ENCODE measurements around the gene RAP1GDS1.

Gene RAP1GDS1

DNA sequence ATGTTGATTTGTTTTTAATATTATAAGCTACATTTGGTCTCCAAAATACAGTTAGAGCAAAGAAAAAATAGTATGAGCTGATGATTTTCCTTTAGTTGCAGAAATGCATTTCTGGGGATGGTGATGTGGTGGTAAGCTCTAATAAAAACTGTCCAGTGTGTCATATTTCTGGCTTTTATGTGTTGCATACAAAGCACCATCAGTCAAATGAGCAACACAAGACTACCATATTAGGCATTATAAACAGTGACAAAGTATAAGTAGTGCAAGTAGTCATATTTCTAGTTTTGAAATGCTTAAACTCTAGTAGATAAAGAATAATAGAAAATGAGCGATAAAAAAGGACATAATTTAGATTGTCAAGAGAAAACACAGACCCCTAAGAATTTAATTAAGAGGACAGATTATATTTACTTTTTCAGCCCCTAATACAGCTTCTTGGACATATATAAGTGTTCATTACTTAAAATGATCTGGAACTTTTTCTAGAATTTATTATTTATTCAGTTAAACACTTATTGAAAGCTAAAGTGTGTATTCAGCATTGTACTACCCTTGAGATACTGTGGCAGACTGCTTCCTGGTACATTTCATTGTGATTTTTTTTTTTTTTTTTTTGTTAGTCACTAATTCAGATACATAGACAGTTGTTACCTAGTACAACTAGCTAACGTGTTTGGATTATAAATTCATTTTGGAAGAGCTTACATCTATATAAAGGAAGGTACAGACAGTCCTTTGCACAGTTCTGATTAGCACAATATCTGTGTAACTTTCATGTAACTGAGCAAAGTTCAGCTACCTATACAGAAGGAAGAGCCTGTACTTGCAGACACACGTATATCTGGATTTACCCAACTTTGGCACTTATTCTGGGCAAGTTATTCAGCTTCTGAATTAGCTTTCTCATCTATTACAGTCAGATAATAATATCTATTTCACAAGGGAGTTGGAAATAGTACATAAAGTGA lies 22.3 kb downstream of the RAP1GDS1 start:
- ATAC-seq (ENCODE audit: insufficient read depth, low read depth): peak; percentile 71
- Histone ChIP-seq H3K4me3 (ENCODE audit: low read depth in 1 of 2, low read length in 2 of 2) (no peak overlapping the region), H2AFZ (ENCODE audit: low read depth, low read length) (no peak overlapping the region), H3K9me3 (ENCODE audit: insufficient read depth, low read length, severe bottlenecking) (no peaks in the 10 kb centered on the region), H3K4me2 (ENCODE audit: insufficient read depth, low read length) (peak overlapping the region; percentile 50), H3K36me3 (ENCODE audit: insufficient read depth, low read length) (no peaks in the 10 kb centered on the region), H3K4me1 (ENCODE audit: insufficient read depth, low read length) (peaks cover 69% of the 10 kb centered on the region), H3K27ac (ENCODE audit: low read length) (peak overlapping the region; percentile 70), H3K27me3 (ENCODE audit: insufficient read depth, low read length, poor library complexity) (no peaks in the 10 kb centered on the region), H3K9ac (ENCODE audit: low read depth, low read length) (peak overlapping the region; percentile 36), H3K79me2 (ENCODE audit: insufficient read depth, low read length) (peaks cover 89% of the 10 kb centered on the region), H4K20me1 (ENCODE audit: insufficient read depth, low read length) (no peaks in the 10 kb centered on the region)
- DNase-seq: no peak
- no peak for TF ChIP-seq CTCF (IDR thresholded peaks at IDR 0.05; ENCODE audit: borderline replicate concordance, extremely low read depth, low read length, poor library complexity, severe bottlenecking)
- no peak for TF ChIP-seq EZH2 (IDR thresholded peaks at IDR 0.05; ENCODE audit: borderline replicate concordance, low read depth, low read length, severe bottlenecking)

GRCh38 chr4:98284640-98285046 lies 23.5 kb downstream of the RAP1GDS1 start:
- H3K9me3 ChIP-seq (ENCODE audit: insufficient read depth, low read length, severe bottlenecking): no peaks in the 10 kb centered on the region
- no peak for ATAC-seq (ENCODE audit: insufficient read depth, low read depth)
- no peaks in the 10 kb centered on the region for H3K27me3 ChIP-seq (ENCODE audit: insufficient read depth, low read length, poor library complexity)
- H3K79me2 ChIP-seq (ENCODE audit: insufficient read depth, low read length): peaks cover 85% of the 10 kb centered on the region
- DNase-seq: no peak
- peaks cover 80% of the 10 kb centered on the region for H3K4me1 ChIP-seq (ENCODE audit: insufficient read depth, low read length)
- TF ChIP-seq EZH2 (IDR thresholded peaks at IDR 0.05; ENCODE audit: borderline replicate concordance, low read depth, low read length, severe bottlenecking) (no peak), CTCF (IDR thresholded peaks at IDR 0.05; ENCODE audit: borderline replicate concordance, extremely low read depth, low read length, poor library complexity, severe bottlenecking) (no peak)
- H2AFZ ChIP-seq (ENCODE audit: low read depth, low read length): no peak overlapping the region
- H3K36me3 ChIP-seq (ENCODE audit: insufficient read depth, low read length): no peaks in the 10 kb centered on the region
- peak overlapping the region; percentile 70 for H3K27ac ChIP-seq (ENCODE audit: low read length)
- no peak overlapping the region; the same call in 1 of the 2 replicates for H3K9ac ChIP-seq (ENCODE audit: low read depth, low read length)
- H3K4me3 ChIP-seq (ENCODE audit: low read depth in 1 of 2, low read length in 2 of 2): no peak overlapping the region
- H4K20me1 ChIP-seq (ENCODE audit: insufficient read depth, low read length): no peaks in the 10 kb centered on the region
- peak overlapping the region; percentile 9; the same call in 1 of the 2 replicates for H3K4me2 ChIP-seq (ENCODE audit: insufficient read depth, low read length)

DNA sequence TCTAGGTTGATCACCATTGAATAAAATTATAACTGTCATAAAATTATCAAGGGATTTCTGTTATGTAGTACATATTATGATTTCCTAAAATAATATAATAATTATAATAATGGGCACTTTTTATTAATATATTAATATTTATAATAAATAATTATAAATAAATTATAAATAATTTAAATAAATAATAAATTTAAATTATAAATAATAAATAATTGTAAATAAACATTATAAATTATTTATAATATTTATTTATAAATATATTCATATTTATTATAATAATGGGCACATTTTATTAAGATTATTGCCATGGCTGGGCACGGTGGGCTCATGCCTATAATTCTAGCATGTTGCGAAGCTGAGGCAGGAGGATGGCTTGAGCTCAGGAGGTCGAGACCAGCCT lies 24.5 kb downstream of the RAP1GDS1 start:
- H3K4me3 ChIP-seq (ENCODE audit: low read depth in 1 of 2, low read length in 2 of 2): no peak overlapping the region
- H4K20me1 ChIP-seq (ENCODE audit: insufficient read depth, low read length): no peaks in the 10 kb centered on the region
- no peaks in the 10 kb centered on the region for H3K9me3 ChIP-seq (ENCODE audit: insufficient read depth, low read length, severe bottlenecking)
- no peak overlapping the region for H2AFZ ChIP-seq (ENCODE audit: low read depth, low read length)
- H3K27me3 ChIP-seq (ENCODE audit: insufficient read depth, low read length, poor library complexity): no peaks in the 10 kb centered on the region
- 0 out of 2 replicates have a peak overlapping the region, but pooled peaks have one; percentile 18 for H3K9ac ChIP-seq (ENCODE audit: low read depth, low read length)
- peaks cover 86% of the 10 kb centered on the region for H3K79me2 ChIP-seq (ENCODE audit: insufficient read depth, low read length)
- TF ChIP-seq EZH2 (IDR thresholded peaks at IDR 0.05; ENCODE audit: borderline replicate concordance, low read depth, low read length, severe bottlenecking) (no peak), CTCF (IDR thresholded peaks at IDR 0.05; ENCODE audit: borderline replicate concordance, extremely low read depth, low read length, poor library complexity, severe bottlenecking) (no peak)
- no peaks in the 10 kb centered on the region for H3K36me3 ChIP-seq (ENCODE audit: insufficient read depth, low read length)
- DNase-seq: no peak
- H3K4me2 ChIP-seq (ENCODE audit: insufficient read depth, low read length): peak overlapping the region; percentile 16; the same call in 1 of the 2 replicates
- H3K27ac ChIP-seq (ENCODE audit: low read length): peak overlapping the region; percentile 70
- ATAC-seq (ENCODE audit: insufficient read depth, low read depth): no peak
- peaks cover 91% of the 10 kb centered on the region for H3K4me1 ChIP-seq (ENCODE audit: insufficient read depth, low read length)

Measured in DND-41 (cell line).